ENCODE results near the gene CEP89. TPM values are rescaled to one million over a fixed set of nuclear protein-coding genes. Genes with fewer than 3 reads are reported as not detected.

The CEP89 gene
- total RNA-seq, 1 donor from 2014 or later, result 29.0 TPM

DNA sequence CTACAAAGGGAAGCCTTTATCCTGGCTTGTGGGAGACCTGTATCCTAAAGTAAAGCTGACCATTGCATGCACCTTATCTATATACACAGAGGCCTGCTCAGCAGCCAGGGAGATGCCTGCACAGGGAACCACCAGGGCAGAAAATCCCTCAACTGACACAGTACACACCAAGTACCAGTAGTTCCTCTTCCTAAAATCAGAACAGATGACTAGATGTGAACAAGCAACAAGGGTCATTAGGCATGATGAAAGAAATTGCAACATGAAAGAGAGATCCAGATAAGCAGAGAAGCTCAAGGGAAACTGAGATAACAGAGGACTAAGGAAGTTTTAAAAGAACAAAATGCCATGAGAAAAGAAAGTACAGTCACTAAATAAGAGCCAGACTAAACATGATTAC is 62.5 kb downstream of the CEP89 start:
- no peak for DNase-seq (ENCODE audit: low spot score in 2 of 2, unreplicated experiment in 2 of 2)
- Mint-ChIP-seq H3K4me3 (no peak overlapping the region), H3K27ac (no peak overlapping the region), H3K9me3 (peaks cover 10% of the 10 kb centered on the region), H3K27me3 (ENCODE audit: low read depth) (no peaks in the 10 kb centered on the region), H3K36me3 (peaks cover 41% of the 10 kb centered on the region), H3K4me1 (no peaks in the 10 kb centered on the region)
- TF ChIP-seq CTCF (IDR thresholded peaks at IDR 0.05; ENCODE audit: unreplicated experiment), result no peak

DNA sequence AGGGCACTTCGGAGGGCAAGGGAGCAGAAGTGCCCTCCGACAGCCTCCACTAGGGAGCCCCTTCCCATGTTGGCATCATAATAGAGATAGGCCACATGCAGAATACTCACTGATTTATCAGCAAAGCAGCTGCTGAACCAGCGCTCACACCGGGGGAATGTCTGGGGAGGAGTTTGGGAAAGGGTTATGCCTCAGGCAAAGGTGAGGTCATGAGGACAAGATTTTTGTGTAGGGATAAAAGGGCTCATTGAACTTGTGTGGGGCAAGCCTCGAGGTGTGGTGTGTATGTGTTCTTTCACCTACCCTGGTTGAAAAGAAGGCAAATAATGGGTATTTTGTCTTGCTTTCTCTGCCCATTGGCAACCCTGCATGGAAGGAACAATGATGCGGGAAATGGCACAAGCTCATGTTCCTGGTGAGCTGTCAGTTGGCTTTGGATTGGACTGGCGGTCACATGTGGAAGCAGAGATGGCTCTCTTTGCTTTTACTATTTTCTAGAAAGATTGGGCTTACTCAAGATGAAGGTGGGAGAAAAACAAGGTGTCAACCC is 63.0 kb downstream of the CEP89 start:
- Mint-ChIP-seq H3K27ac (no peak overlapping the region), H3K36me3 (peaks cover 41% of the 10 kb centered on the region), H3K27me3 (ENCODE audit: low read depth) (no peaks in the 10 kb centered on the region), H3K4me3 (no peak overlapping the region), H3K9me3 (peaks cover 10% of the 10 kb centered on the region), H3K4me1 (no peaks in the 10 kb centered on the region)
- no peak for TF ChIP-seq CTCF (IDR thresholded peaks at IDR 0.05; ENCODE audit: unreplicated experiment)
- DNase-seq (ENCODE audit: low spot score in 2 of 2, unreplicated experiment in 2 of 2), result no peak

GRCh38 chr19:32902448-32902847 is 69.3 kb downstream of the CEP89 start:
- H3K27me3 Mint-ChIP-seq (ENCODE audit: low read depth), result no peaks in the 10 kb centered on the region
- no peak for TF ChIP-seq CTCF (IDR thresholded peaks at IDR 0.05; ENCODE audit: unreplicated experiment)
- no peaks in the 10 kb centered on the region for H3K4me1 Mint-ChIP-seq
- H3K27ac Mint-ChIP-seq, result no peak overlapping the region
- H3K36me3 Mint-ChIP-seq, result peaks cover 33% of the 10 kb centered on the region
- DNase-seq (ENCODE audit: low spot score in 2 of 2, unreplicated experiment in 2 of 2), result no peak
- H3K4me3 Mint-ChIP-seq, result no peak overlapping the region
- H3K9me3 Mint-ChIP-seq, result peaks cover 10% of the 10 kb centered on the region

DNA sequence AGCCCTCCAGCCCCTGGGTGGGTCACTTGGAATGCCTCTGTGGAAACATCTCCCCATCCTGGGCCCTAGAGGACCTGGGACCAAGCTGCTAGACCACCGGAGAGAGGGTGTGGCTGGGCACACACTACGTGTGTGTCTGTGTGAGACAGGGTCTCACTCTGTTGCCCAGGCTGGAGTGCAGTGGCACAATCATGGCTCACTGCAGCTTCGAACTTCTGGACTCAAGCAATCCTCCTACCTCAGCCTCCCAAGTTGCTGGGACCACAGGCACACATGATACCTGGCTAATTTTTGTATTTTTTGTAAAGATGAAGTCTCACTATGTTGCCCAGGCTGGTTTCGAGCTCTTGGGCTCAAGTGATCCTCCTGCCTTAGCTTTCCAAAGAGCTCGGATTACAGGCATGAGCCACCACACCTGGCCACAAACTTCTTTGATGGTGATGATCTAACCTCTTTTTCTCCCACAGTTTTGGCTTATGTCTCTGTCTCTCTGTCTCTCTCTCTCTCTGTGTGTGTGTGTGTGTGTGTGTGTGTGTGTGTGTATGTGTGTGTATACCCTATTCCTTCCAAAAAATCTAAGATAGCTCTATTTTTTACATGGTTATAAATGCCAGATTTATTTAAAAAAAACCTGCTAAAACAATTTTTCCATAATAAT is 70.1 kb downstream of the CEP89 start:
- no peak for DNase-seq (ENCODE audit: low spot score in 2 of 2, unreplicated experiment in 2 of 2)
- Mint-ChIP-seq H3K36me3 (peaks cover 41% of the 10 kb centered on the region), H3K4me3 (no peak overlapping the region), H3K9me3 (peaks cover 15% of the 10 kb centered on the region), H3K27ac (no peak overlapping the region), H3K27me3 (ENCODE audit: low read depth) (no peaks in the 10 kb centered on the region), H3K4me1 (no peaks in the 10 kb centered on the region)
- no peak for TF ChIP-seq CTCF (IDR thresholded peaks at IDR 0.05; ENCODE audit: unreplicated experiment)

GRCh38 chr19:32896516-32897214 is 75.1 kb downstream of the CEP89 start:
- peaks cover 63% of the 10 kb centered on the region for H3K36me3 Mint-ChIP-seq
- no peak for TF ChIP-seq CTCF (IDR thresholded peaks at IDR 0.05; ENCODE audit: unreplicated experiment)
- DNase-seq (ENCODE audit: low spot score in 2 of 2, unreplicated experiment in 2 of 2), result no peak
- H3K4me1 Mint-ChIP-seq, result no peaks in the 10 kb centered on the region
- no peak overlapping the region for H3K27ac Mint-ChIP-seq
- H3K4me3 Mint-ChIP-seq, result no peak overlapping the region
- peaks cover 45% of the 10 kb centered on the region for H3K9me3 Mint-ChIP-seq
- H3K27me3 Mint-ChIP-seq (ENCODE audit: low read depth), result no peaks in the 10 kb centered on the region
